Gastrocnemius medialis (tissue), 4 donors: ENCODE measurements around the gene ARHGAP30. TPM values are rescaled to one million over a fixed set of nuclear protein-coding genes. Genes with fewer than 3 reads are reported as not detected.

Experiments used
- ATAC-seq, 2 donors: fragments of 150-250 bp; one replicate each; pipeline ENCODE4 v1.9.1; 2016
- DNase-seq, 2 donors: peaks; one replicate each; pipeline ENCODE4 v3.0.0-alpha.2; 2019
- H3K27ac ChIP-seq, 4 donors: fragments of 200-600 bp; sonication (generic); 1 replicate in 1 of 4; 2 replicates in 3 of 4; pipeline ENCODE4 v1.5.1; 2016 to 2018; ENCODE audit warnings: mild to moderate bottlenecking in 2 of 4, moderate library complexity in 1 of 4
- H3K27me3 ChIP-seq, 3 donors: fragments of 200-600 bp; sonication (generic) in 2 of 3; 1 replicate in 1 of 3; 2 replicates in 2 of 3; pipeline versions ENCODE4 v1.5.1 to v1.6.0; 2016 to 2019; ENCODE audit warnings: mild to moderate bottlenecking in 1 of 3, moderate library complexity in 1 of 3
- H3K36me3 ChIP-seq, 2 donors: fragments of 200-600 bp; sonication (generic) in 1 of 2; one replicate each; pipeline ENCODE4 v1.5.1; 2017 to 2018
- H3K4me1 ChIP-seq, 2 donors: fragments of 200-600 bp; sonication (generic) in 1 of 2; one replicate each; pipeline ENCODE4 v1.5.1; 2016 to 2017; ENCODE audit warnings: mild to moderate bottlenecking in 2 of 2
- H3K4me3 ChIP-seq, 4 donors: fragments of 200-600 bp; sonication (generic) in 3 of 4; 1 replicate in 1 of 4; 2 replicates in 3 of 4; pipeline ENCODE4 v1.5.1; 2016 to 2019; ENCODE audit warnings: mild to moderate bottlenecking in 2 of 4
- H3K9me3 ChIP-seq, 3 donors: fragments of 200-600 bp; sonication (generic) in 2 of 3; 1 replicate in 1 of 3; 2 replicates in 2 of 3; pipeline ENCODE4 v1.5.1; 2016 to 2019
- POLR2A ChIP-seq, 2 donors: fragments of 450-650 bp; IDR thresholded peaks; one replicate each; pipeline ENCODE4 v1.6.1; 2017; ENCODE audit warnings: antibody characterized with exemption in 2 of 2, mild to moderate bottlenecking in 2 of 2, moderate library complexity in 2 of 2
- in situ Hi-C, 4 donors: fragments of 200-750 bp; cut with MboI; loops; one replicate each; pipeline versions ENCODE4 v1.15.0 to v1.8.0; 2017; ENCODE audit warnings: low sequenced_read_pairs in 4 of 4
- intact Hi-C: fragments of 100-400 bp; cut with DNase I; formaldehyde crosslinking; loops from one replicate; pipeline ENCODE4 v1.15.1; 2023; ENCODE audit warnings: low total_unique reads
- total RNA-seq, 4 donors: library from RNA; depleted of rRNA; stranded (reverse); fragments of >200 nt; gene quantifications; one replicate each; pipeline versions ENCODE4 v1.1.0 to v1.2.3, GENCODE V29; 2016
- TF ChIP-seq, protein P1 (sequence below), 5 experiments: fragments of 450-650 bp in 3 of 5; fragments of 200-600 bp in 2 of 5; sonication (generic) in 2 of 5; IDR thresholded peaks in 4 of 5; conservative IDR thresholded peaks in 1 of 5; 1 replicate in 4 of 5; 2 replicates in 1 of 5; pipeline ENCODE4 v1.5.1; 2016 to 2019; ENCODE audit warnings: antibody characterized with exemption in 5 of 5, mild to moderate bottlenecking in 3 of 5, moderate library complexity in 3 of 5

Gene ARHGAP30
- total RNA-seq, 4 donors from 2014 or later: 0.61 to 1.6 (median 1.0) TPM

DNA sequence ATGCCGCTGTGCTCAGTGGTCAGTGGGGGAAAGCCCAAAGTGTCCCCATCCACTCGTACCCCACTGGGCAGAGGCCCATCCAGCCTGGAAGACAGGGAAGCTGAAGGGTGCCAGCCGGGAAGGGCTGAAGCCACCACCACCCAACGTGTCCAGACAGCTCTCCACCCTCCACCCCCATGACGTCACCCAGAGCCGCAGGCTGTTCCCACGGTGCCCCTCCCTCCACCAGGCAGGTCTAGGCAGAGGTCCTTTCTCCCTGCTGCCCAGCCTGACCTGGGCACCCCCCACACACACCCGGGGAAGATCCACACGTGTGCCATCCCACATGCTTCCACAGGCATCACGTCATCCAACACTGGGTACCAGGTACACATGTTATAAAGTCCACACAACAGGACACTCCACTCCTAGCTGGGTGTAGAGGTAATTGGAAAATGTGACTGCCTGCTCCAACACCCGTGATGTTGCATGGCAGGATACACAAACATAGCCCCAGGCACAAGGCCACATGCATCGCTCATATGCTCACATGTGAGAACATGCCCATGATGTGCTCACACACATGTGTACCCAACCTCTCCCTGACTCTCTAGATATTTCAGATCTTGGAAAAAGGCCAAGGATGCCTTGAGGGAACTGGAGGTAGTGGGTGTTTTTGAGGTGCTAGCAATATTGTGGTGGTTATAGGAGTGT is 5.1 kb upstream of the ARHGAP30 start:
- no peak for ATAC-seq
- Histone ChIP-seq H3K4me1 (no peaks in the 10 kb centered on the region), H3K9me3 (no peaks in the 10 kb centered on the region), H3K27me3 (no peaks in the 10 kb centered on the region), H3K4me3 (no peak overlapping the region), H3K27ac (no peak overlapping the region), H3K36me3 (no peaks in the 10 kb centered on the region)
- DNase-seq: no peak
- intact Hi-C loops: no loop called here
- no peak for TF ChIP-seq POLR2A (IDR thresholded peaks at IDR 0.05)
- TF ChIP-seq, protein P1, sequence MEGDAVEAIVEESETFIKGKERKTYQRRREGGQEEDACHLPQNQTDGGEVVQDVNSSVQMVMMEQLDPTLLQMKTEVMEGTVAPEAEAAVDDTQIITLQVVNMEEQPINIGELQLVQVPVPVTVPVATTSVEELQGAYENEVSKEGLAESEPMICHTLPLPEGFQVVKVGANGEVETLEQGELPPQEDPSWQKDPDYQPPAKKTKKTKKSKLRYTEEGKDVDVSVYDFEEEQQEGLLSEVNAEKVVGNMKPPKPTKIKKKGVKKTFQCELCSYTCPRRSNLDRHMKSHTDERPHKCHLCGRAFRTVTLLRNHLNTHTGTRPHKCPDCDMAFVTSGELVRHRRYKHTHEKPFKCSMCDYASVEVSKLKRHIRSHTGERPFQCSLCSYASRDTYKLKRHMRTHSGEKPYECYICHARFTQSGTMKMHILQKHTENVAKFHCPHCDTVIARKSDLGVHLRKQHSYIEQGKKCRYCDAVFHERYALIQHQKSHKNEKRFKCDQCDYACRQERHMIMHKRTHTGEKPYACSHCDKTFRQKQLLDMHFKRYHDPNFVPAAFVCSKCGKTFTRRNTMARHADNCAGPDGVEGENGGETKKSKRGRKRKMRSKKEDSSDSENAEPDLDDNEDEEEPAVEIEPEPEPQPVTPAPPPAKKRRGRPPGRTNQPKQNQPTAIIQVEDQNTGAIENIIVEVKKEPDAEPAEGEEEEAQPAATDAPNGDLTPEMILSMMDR (IDR thresholded peaks at IDR 0.05 in 4 of 5, conservative IDR thresholded peaks at IDR 0.05 in 1 of 5): no peak
- in situ Hi-C loops: no loop called here

DNA sequence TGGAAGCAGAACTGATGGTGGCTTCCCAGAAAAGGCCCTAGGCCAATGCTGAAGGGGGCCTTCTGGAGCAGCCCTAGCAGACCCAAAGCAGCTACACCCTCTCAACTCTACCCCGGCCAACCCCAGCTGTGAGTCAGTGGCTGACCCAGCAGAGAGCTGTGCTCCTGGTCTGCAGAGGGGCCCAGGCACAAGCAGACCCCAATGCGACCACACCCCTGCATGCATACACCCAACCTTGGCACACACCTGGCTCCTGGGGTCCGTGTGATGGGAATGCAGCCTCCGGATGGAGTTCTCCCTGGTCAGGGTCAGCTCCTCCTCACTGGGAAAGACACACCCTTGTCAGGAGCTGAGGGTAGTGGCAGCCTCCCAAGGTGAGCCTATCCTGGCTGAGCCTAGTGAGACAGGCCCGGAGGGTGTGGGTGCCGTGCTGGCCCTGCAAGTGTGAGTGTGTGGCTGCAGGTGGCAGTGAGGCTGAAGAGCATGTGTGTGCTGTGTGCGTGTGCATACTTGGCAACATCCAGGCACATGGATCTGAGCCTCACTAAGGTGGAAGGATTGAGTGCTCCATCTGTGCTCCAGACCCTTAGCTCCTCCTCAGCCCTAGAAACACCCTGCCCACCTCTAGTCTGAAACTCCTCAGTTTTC is 3.9 kb upstream of the ARHGAP30 start:
- ATAC-seq (no peak), DNase-seq (no peak)
- Histone ChIP-seq H3K4me1 (no peaks in the 10 kb centered on the region), H3K4me3 (no peak overlapping the region), H3K36me3 (no peaks in the 10 kb centered on the region), H3K9me3 (no peaks in the 10 kb centered on the region), H3K27me3 (no peaks in the 10 kb centered on the region), H3K27ac (no peak overlapping the region)
- in situ Hi-C loops (no loop called here), intact Hi-C loops (no loop called here)
- TF ChIP-seq, protein P1 (IDR thresholded peaks at IDR 0.05 in 4 of 5, conservative IDR thresholded peaks at IDR 0.05 in 1 of 5): no peak
- TF ChIP-seq POLR2A (IDR thresholded peaks at IDR 0.05): no peak

DNA sequence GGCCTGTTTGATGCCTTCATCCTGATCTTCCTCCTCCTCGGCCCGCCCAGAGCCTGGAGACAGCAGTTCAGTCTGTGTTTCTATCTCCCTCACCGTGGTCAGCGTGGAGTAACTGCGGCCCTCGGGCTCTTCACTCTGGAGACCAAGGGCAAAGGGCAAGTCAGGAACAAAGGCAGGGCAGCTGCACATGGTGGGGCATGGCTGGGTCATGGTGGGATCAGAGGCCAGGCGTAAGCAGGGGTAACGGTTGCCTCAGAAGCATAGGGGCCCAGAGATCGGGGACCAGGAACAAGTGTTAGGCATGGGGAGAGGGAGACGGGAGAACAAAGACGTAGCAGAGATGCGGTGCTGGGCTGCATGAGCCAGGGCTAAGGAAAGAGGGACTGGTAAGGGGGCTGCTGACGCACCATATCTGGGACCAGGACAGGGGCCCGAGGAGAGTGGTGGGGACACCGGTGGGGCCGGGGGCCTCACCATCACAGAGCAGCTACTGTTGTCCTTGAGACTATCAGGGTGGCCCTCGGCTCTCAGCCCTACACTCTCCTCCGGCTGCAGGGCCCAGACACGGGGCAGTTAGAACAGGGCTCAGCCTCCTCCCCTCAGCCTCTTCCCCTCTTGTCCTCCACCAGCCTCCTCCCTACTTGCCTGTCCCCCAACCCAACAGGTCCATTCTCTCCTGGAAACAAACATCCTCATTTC is 3.2 kb upstream of the ARHGAP30 start:
- ATAC-seq (no peak), DNase-seq (no peak)
- no peak overlapping the region for H3K27ac ChIP-seq
- intact Hi-C loops (no loop called here), in situ Hi-C loops (no loop called here)
- no peaks in the 10 kb centered on the region for H3K36me3 ChIP-seq
- no peaks in the 10 kb centered on the region for H3K9me3 ChIP-seq
- no peak overlapping the region for H3K4me3 ChIP-seq
- no peaks in the 10 kb centered on the region for H3K4me1 ChIP-seq
- H3K27me3 ChIP-seq: no peaks in the 10 kb centered on the region
- TF ChIP-seq POLR2A (IDR thresholded peaks at IDR 0.05): no peak
- TF ChIP-seq, protein P1 (IDR thresholded peaks at IDR 0.05 in 4 of 5, conservative IDR thresholded peaks at IDR 0.05 in 1 of 5): no peak

DNA sequence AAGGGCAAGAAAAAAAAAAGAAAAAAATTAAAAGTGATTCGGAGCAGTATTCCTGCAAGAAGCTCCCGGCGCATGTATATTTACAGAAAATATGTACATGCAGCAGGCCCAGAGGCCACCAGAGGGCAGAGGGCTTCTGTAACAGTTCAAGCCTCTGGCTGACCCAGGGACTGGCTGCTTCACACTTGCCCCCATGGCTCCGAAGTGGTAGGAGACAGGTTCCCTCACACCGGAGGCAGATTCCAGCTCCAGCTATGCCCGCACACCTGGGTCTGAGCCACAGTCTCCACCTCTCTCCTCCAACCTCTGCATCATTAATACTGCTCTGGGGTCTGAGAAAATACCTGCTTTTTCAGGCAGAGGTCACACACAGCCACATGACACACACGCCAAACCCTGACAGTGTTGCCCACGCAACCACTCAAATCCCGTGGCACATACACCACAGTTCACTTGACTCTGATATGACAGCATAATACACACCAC is 2.2 kb upstream of the ARHGAP30 start:
- H3K9me3 ChIP-seq: no peaks in the 10 kb centered on the region
- H3K4me1 ChIP-seq: no peaks in the 10 kb centered on the region
- TF ChIP-seq POLR2A (IDR thresholded peaks at IDR 0.05): no peak
- TF ChIP-seq, protein P1 (IDR thresholded peaks at IDR 0.05 in 4 of 5, conservative IDR thresholded peaks at IDR 0.05 in 1 of 5): peak in 4 of 5 experiments; percentile 31 to 43 (median 36)
- H3K27ac ChIP-seq: no peak overlapping the region
- H3K4me3 ChIP-seq: no peak overlapping the region
- intact Hi-C loops: no loop called here
- H3K36me3 ChIP-seq: no peaks in the 10 kb centered on the region
- DNase-seq: peak; percentile 24 to 46
- in situ Hi-C loops: no loop called here
- no peak for ATAC-seq
- no peaks in the 10 kb centered on the region for H3K27me3 ChIP-seq
